ENCODE measurements around the gene CDC42. TPM values are rescaled to one million over a fixed set of nuclear protein-coding genes. Genes with fewer than 3 reads are reported as not detected.

The CDC42 gene
- total and polyA plus RNA-seq, 7 donors = 173 to 375 (median 246) TPM

DNA sequence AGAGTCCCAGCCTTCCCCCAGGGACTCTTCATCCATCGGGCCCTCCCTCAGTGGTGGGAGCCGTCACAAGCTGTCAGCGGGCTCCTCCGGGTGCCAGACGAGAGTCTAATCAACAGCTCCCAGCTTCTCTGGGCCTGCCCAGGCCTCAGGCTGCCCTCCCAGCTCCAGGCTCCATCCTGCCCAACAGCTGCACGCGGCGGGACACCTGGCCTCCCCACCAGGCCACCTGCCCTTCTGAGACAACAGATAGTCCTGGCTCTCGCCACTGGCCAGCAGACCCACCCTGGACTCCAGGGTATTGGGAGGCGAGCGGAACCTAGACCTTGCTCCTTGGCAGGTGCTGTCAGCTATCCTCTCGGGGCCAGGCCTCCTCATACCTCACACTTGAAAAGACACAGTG is 87.3 kb downstream of the CDC42 start:
- H3K27me3 ChIP-seq = peaks cover 0 to 31% (median 9%) of the 10 kb centered on the region in 3 donors
- no peak for DNase-seq
- no peaks in the 10 kb centered on the region for H3K36me3 ChIP-seq
- H3K4me1 ChIP-seq = peaks cover 0 to 22% (median 17%) of the 10 kb centered on the region in 4 donors
- no peak overlapping the region for H3K4me3 ChIP-seq
- TF ChIP-seq CTCF (IDR thresholded peaks at IDR 0.05) (no peak), POLR2AphosphoS5 (IDR thresholded peaks at IDR 0.05) (no peak), POLR2A (IDR thresholded peaks at IDR 0.05) (no peak), EP300 (IDR thresholded peaks at IDR 0.05) (no peak)
- H3K27ac ChIP-seq = no peak overlapping the region
- WGBS, 2 donors = 86 to 92% methylated on average over 12 of the region's 12 CpGs
- intact Hi-C loops (cut with DNase I) = no loop called here
- no peaks in the 10 kb centered on the region for H3K9me3 ChIP-seq

Small RNA genes lying within 50 kb of the gene (small RNA-seq; reads per million reads assigned to genes)
- gene RN7SL186P (0 reads per million in 3 donors), gene RNU6-776P (0 reads per million in 3 donors)

Other genes starting within 250 kb of the CDC42 start
- 1 to 10 TPM in 1 of 4 donors, under 1 TPM in 1, not detected in 2; under 0.01 to 1.4 TPM for gene LDLRAD2, start 240.4 kb upstream of the CDC42 start, total RNA-seq
- 1 to 10 TPM in 1 of 3 donors, under 1 TPM in 2; under 0.01 to 1.1 (median 0.23) TPM for gene LDLRAD2, start 240.4 kb upstream of the CDC42 start, polyA plus RNA-seq
- gene HSPG2, start 115.4 kb upstream of the CDC42 start, total RNA-seq = 100 to 1,000 TPM in 3 of 4 donors, 10 to 100 TPM in 1; 66.3 to 761 (median 213) TPM
- gene HSPG2, start 115.4 kb upstream of the CDC42 start, polyA plus RNA-seq = 100 to 1,000 TPM in 1 of 3 donors, 10 to 100 TPM in 1, 1 to 10 TPM in 1; 6.0 to 104 (median 10.4) TPM
- not detected for gene CELA3B, start 75.7 kb upstream of the CDC42 start, total RNA-seq
- gene CELA3B, start 75.7 kb upstream of the CDC42 start, polyA plus RNA-seq = 1 to 10 TPM in 2 of 3 donors, under 1 TPM in 1; 0.20 to 6.9 (median 6.0) TPM
- not detected for gene CELA3A, start 51.1 kb upstream of the CDC42 start, total RNA-seq
- gene CELA3A, start 51.1 kb upstream of the CDC42 start, polyA plus RNA-seq = 10 to 100 TPM in 1 of 3 donors, 1 to 10 TPM in 1, under 1 TPM in 1; 0.54 to 13.8 (median 6.0) TPM
- gene WNT4, start 90.4 kb downstream of the CDC42 start, total RNA-seq = under 1 TPM; 0.14 to 0.36 (median 0.22) TPM
- 1 to 10 TPM in 1 of 3 donors, under 1 TPM in 2; 0.60 to 1.2 (median 0.92) TPM for gene WNT4, start 90.4 kb downstream of the CDC42 start, polyA plus RNA-seq